Thoracic aorta (tissue), 2 donors: ENCODE data around the gene ZNF337. TPM values are rescaled to one million over a fixed set of nuclear protein-coding genes. Genes with fewer than 3 reads are reported as not detected.
"Not testable (repeated sequence)": the region's sequence is repeated elsewhere in the genome, so short reads cannot be mapped to it uniquely, and the experiment has no call there.

Source experiments
- ATAC-seq: fragments of 150-250 bp; one replicate; pipeline ENCODE4 v1.8.0; 2017; ENCODE audit warnings: low read depth; ENCODE audit not compliant: insufficient number of reproducible peaks, low FRiP score
- DNase-seq: peaks from one replicate; pipeline ENCODE4 v3.0.0-alpha.2; 2020; ENCODE audit warnings: low spot score
- H3K27ac ChIP-seq, 2 donors: fragments of 200-600 bp; sonication (generic); 1 replicate in 1 of 2; 2 replicates in 1 of 2; pipeline ENCODE4 v1.5.1; 2016; ENCODE audit warnings: mild to moderate bottlenecking in 2 of 2, moderate library complexity in 2 of 2
- H3K27me3 ChIP-seq: fragments of 200-600 bp; sonication (generic); replicated peaks from 2 replicates; pipeline ENCODE4 v1.6.0; 2016; ENCODE audit warnings: mild to moderate bottlenecking; ENCODE audit not compliant: insufficient read depth
- H3K36me3 ChIP-seq: fragments of 200-600 bp; sonication (generic); one replicate; pipeline ENCODE4 v1.5.1; 2016
- H3K4me1 ChIP-seq, 2 donors: fragments of 200-600 bp; sonication (generic); 1 replicate in 1 of 2; 2 replicates in 1 of 2; pipeline versions ENCODE4 v1.5.1 to v1.6.0; 2016; ENCODE audit warnings: low read depth in 2 of 2, mild to moderate bottlenecking in 1 of 2; ENCODE audit not compliant: control insufficient read depth in 1 of 2
- H3K4me3 ChIP-seq: fragments of 200-600 bp; sonication (generic); 2 replicates; pipeline ENCODE4 v1.5.1; 2016; ENCODE audit warnings: mild to moderate bottlenecking
- H3K9me3 ChIP-seq: fragments of 200-600 bp; sonication (generic); 2 replicates; pipeline ENCODE4 v1.5.1; 2016
- CTCF ChIP-seq: fragments of 200-600 bp; sonication (generic); IDR thresholded peaks from one replicate; pipeline ENCODE4 v1.5.1; 2019; ENCODE audit warnings: antibody characterized with exemption
- total RNA-seq, 2 donors: library from RNA; depleted of rRNA; stranded (reverse); fragments of >200 nt; gene quantifications; one replicate each; pipeline versions ENCODE4 v1.1.0 to v1.2.3, GENCODE V29; 2016

ZNF337 gene
- total RNA-seq, 2 donors from 2014 or later = 16.1 to 19.5 TPM

GRCh38 chr20:25725639-25726038 is 29.0 kb upstream of the ZNF337 start:
- Histone ChIP-seq H3K27me3 (no peaks in the 10 kb centered on the region), H3K36me3 (no peaks in the 10 kb centered on the region), H3K4me3 (no peak overlapping the region), H3K9me3 (peaks cover 26% of the 10 kb centered on the region), H3K27ac (no peak overlapping the region), H3K4me1 (no peaks in the 10 kb centered on the region)
- DNase-seq (no peak), ATAC-seq (no peak)
- TF ChIP-seq CTCF = no peak

GRCh38 chr20:25723975-25724374 is 27.3 kb upstream of the ZNF337 start:
- H3K27ac ChIP-seq = no peak overlapping the region
- H3K9me3 ChIP-seq = peaks cover 26% of the 10 kb centered on the region
- TF ChIP-seq CTCF = no peak
- no peaks in the 10 kb centered on the region for H3K27me3 ChIP-seq
- no peaks in the 10 kb centered on the region for H3K4me1 ChIP-seq
- H3K36me3 ChIP-seq = peaks cover 6% of the 10 kb centered on the region
- DNase-seq = no peak
- ATAC-seq = no peak
- no peak overlapping the region for H3K4me3 ChIP-seq

- TF ChIP-seq CTCF = no peak
These were observed 23.6 kb upstream of the ZNF337 start for GRCh38 chr20:25720285-25720684.

GRCh38 chr20:25718896-25719809 is 22.5 kb upstream of the ZNF337 start:
- H3K9me3 ChIP-seq = peaks cover 12% of the 10 kb centered on the region
- H3K27ac ChIP-seq, H3K4me1 ChIP-seq, H3K36me3 ChIP-seq, H3K4me3 ChIP-seq, ATAC-seq, DNase-seq, H3K27me3 ChIP-seq: not testable (repeated sequence)

More at GRCh38 chr20:25720285-25720684, 23.6 kb upstream of the ZNF337 start:
- H3K4me1 ChIP-seq = no peaks in the 10 kb centered on the region
- ATAC-seq (no peak), DNase-seq (no peak)
- peaks cover 6% of the 10 kb centered on the region for H3K36me3 ChIP-seq
- peaks cover 12% of the 10 kb centered on the region for H3K9me3 ChIP-seq
- no peaks in the 10 kb centered on the region for H3K27me3 ChIP-seq
- H3K4me3 ChIP-seq = no peak overlapping the region
- H3K27ac ChIP-seq = no peak overlapping the region

GRCh38 chr20:25707695-25708094 is 11.0 kb upstream of the ZNF337 start:
- no peak for ATAC-seq
- no peaks in the 10 kb centered on the region for H3K4me1 ChIP-seq
- DNase-seq = no peak
- no peaks in the 10 kb centered on the region for H3K27me3 ChIP-seq
- no peak overlapping the region for H3K4me3 ChIP-seq
- H3K36me3 ChIP-seq = no peaks in the 10 kb centered on the region
- TF ChIP-seq CTCF = no peak
- no peaks in the 10 kb centered on the region for H3K9me3 ChIP-seq
- H3K27ac ChIP-seq = no peak overlapping the region
